WTC11 (cell line): ENCODE results near the gene AKR7A2.

Experiments used
- ESRRA ChIP-seq: sonication (generic); formaldehyde crosslinking; IDR thresholded peaks from 2 replicates; pipeline ENCODE4 v1.8.1; 2022; ENCODE audit warnings: mild to moderate bottlenecking, missing genetic modification reagents, borderline replicate concordance
- TF ChIP-seq, protein P1 (sequence below): fragments of 200-600 bp; IDR thresholded peaks from 2 replicates; pipeline ENCODE4 v1.8.0; 2022; ENCODE audit warnings: antibody characterized with exemption

DNA sequence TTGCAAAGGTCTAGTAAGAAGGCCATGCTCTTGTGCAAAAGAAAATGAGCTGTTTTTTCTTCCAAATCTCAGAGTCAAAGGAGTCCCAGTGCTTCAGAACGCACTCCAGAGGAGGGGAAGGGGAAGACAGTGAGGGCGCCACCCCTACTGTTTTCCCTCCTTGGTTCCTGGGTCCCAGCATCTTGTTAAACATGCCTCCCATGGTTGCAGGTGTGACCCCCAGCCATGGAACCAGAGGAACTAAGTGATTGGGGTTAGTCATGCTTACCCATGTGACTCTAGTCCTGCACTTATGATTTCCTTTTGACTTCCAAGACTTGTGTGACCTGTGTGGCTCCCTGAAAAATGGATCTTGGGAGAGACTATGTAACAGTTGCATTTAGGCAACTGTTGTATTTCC is 17.3 kb downstream of the AKR7A2 start:
- TF ChIP-seq, protein P1, sequence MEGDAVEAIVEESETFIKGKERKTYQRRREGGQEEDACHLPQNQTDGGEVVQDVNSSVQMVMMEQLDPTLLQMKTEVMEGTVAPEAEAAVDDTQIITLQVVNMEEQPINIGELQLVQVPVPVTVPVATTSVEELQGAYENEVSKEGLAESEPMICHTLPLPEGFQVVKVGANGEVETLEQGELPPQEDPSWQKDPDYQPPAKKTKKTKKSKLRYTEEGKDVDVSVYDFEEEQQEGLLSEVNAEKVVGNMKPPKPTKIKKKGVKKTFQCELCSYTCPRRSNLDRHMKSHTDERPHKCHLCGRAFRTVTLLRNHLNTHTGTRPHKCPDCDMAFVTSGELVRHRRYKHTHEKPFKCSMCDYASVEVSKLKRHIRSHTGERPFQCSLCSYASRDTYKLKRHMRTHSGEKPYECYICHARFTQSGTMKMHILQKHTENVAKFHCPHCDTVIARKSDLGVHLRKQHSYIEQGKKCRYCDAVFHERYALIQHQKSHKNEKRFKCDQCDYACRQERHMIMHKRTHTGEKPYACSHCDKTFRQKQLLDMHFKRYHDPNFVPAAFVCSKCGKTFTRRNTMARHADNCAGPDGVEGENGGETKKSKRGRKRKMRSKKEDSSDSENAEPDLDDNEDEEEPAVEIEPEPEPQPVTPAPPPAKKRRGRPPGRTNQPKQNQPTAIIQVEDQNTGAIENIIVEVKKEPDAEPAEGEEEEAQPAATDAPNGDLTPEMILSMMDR = no peak
- TF ChIP-seq ESRRA (CRISPR knock-in tag) = no peak
